IPS-18a (cell line): Measurements from ENCODE around the gene CCDC102A.

Source experiments
- H3K27ac ChIP-seq: one replicate; pipeline ENCODE4 v1.5.1; 2013; ENCODE audit warnings: low read length
- H3K27me3 ChIP-seq: one replicate; pipeline ENCODE4 v1.6.1; 2013; ENCODE audit warnings: mild to moderate bottlenecking, low read length; ENCODE audit not compliant: control insufficient read depth, insufficient read depth
- H3K36me3 ChIP-seq: one replicate; pipeline ENCODE4 v1.6.1; 2013; ENCODE audit warnings: low read depth, low read length; ENCODE audit not compliant: control insufficient read depth
- H3K4me1 ChIP-seq: one replicate; pipeline ENCODE4 v1.6.1; 2013; ENCODE audit warnings: low read depth, low read length; ENCODE audit not compliant: control insufficient read depth
- H3K4me3 ChIP-seq: one replicate; pipeline ENCODE4 v1.5.1; 2013; ENCODE audit warnings: low read length
- H3K9ac ChIP-seq: one replicate; pipeline ENCODE4 v1.6.1; 2013; ENCODE audit warnings: mild to moderate bottlenecking, low read length, moderate library complexity
- H3K9me3 ChIP-seq: one replicate; pipeline ENCODE4 v1.6.1; 2013; ENCODE audit warnings: low read depth, low read length; ENCODE audit not compliant: control insufficient read depth

The CCDC102A gene

DNA sequence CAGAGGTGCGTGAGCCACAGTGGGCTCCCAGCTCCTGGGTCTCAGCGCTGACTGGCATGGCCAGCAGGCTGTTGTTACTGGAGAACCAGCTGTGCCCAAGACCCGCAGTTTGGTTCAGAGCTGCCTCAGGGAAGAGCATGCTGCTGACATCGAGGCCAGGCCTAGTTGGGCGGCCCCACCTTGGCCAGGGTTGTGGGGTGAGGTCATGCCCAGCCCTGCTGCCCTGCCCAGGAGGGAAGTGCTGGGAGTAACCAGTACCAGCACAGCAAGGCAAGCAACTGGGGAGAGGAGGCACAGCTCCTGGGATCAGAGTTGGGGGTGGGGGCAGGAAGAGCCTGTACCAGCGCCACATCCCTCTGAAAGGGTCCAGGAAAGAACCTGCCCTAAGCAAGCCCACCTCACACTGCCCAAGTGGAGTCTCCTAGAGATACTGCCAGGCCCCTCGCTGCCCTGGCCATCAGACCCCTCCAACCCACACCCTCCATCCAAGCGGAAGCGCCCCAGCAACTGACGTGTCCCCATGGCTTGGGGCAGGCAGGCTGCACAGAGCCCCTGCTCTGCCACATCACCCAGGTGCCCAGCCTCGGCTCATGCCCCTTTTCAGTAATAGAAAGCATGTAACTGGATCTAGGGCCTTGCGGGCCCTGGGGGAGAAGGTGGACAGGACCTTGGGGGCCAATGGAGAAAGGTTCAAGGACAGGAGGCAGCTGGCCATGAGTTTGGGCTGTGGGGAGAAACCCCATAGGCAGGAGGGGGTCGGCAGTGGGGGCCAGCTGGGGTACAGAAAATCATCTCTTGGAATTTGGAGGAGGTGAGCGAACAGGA lies 51.1 kb downstream of the CCDC102A start:
- H3K9ac ChIP-seq, result no peak overlapping the region

DNA sequence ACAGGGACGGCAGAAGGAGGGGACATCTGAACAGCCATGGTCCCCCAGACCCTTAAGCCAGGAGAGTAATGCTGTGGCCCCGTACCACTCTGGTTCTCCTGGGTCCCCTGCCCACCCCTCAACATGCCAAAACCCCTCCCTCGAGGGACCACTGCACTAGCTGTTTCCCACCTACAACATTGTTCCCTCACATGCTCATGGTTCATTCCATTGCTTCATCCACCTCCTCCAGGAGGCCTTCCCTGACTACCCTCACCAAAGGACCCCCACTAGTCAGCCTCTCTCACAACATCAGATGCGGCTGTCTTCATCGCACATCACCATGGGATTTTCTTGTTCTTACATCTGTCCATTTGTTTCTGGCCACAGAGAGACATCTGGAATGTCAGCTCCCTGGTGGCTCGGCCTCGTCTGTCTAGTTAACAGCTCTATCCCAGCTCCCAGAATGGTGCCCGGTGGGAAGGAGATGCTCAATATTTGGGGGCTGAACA lies 51.8 kb downstream of the CCDC102A start:
- Histone ChIP-seq H3K4me1 (peaks cover 4% of the 10 kb centered on the region), H3K27ac (no peak overlapping the region)

More for the DNA sequence above, 51.1 kb downstream of the CCDC102A start:
- Histone ChIP-seq H3K27ac (no peak overlapping the region), H3K9me3 (no peaks in the 10 kb centered on the region), H3K36me3 (no peaks in the 10 kb centered on the region), H3K4me1 (peaks cover 3% of the 10 kb centered on the region), H3K27me3 (peaks cover 11% of the 10 kb centered on the region), H3K4me3 (peak overlapping the region; percentile 78)

DNA sequence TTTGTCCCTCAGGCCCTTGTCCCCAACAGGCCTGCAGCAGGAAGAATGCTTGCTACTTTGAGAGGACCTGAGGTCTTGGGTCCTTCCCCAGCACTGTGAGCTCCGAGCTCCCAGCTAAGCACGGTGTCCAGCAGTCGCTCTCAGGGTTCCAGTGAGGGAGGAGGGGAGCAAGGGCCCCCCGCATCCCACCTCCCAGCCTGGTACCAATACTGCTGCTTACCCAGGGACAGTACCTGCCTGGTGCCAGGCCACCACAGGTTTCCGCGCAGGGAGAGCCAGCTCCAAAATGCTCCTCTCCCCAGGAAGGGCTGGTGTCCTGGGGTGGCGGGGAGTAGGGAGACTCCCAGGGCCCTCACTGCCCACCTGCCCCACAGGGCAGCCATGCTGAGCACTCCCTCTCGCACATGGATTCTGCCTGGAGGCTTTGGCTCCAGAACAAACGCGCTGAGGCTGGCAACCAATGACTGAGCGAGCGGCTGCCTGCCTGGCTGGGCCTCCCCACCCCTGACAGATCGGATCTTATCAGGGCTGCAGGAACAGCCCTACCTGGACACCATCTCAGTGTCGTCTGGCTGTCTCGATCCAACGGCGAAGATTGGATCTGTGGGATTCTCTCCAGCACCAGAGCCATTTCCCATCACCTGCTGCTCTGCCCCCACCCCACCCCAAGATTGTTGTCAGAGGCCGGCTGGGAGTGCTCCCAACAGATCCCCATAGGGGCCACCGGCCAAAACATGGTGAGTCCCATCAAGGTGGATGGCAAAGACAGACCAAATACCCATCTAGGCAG lies 52.5 kb downstream of the CCDC102A start:
- Histone ChIP-seq H3K9ac (no peak overlapping the region), H3K27ac (no peak overlapping the region), H3K4me3 (no peak overlapping the region), H3K27me3 (peaks cover 15% of the 10 kb centered on the region), H3K9me3 (no peaks in the 10 kb centered on the region), H3K4me1 (peaks cover 4% of the 10 kb centered on the region), H3K36me3 (no peaks in the 10 kb centered on the region)

More for the DNA sequence above, 51.8 kb downstream of the CCDC102A start:
- Histone ChIP-seq H3K36me3 (no peaks in the 10 kb centered on the region), H3K9ac (no peak overlapping the region), H3K9me3 (no peaks in the 10 kb centered on the region), H3K4me3 (no peak overlapping the region), H3K27me3 (peaks cover 11% of the 10 kb centered on the region)

DNA sequence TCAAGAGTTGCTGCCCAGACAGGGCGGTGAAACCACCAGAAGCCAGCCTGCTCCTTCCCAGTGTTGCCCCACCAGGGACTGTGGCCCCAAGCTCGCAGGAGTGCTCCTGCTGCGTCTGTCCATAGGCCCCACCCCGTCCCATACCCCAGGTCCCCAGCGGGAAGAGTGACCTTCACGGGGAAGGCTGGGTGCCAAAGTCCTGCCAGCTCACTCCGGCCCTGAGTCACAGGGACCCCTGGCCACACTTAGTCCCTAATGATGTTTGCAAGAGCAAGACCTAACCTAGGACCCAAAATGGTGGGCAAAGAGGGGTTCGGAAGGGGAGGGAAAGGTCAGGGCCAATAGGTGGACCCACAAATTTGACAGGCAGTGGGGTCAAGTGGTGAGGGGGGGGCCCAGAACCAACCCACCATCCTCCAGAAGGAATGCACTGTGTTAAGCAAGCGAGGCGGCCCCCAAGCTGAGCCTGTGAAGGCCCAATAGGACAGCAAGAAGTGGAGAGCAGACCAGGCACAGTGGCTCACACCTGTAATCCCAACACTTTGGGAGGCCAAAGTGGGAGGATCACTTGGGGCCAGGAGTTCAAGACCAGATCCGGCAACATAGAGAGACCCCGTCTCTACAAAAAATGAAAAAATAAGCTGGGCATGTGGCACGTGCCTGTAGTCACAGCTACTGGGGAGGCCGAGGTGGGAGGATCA lies 53.4 kb downstream of the CCDC102A start:
- Histone ChIP-seq H3K9ac (no peak overlapping the region), H3K9me3 (no peaks in the 10 kb centered on the region), H3K4me3 (no peak overlapping the region), H3K27ac (no peak overlapping the region), H3K4me1 (peaks cover 4% of the 10 kb centered on the region), H3K27me3 (peaks cover 20% of the 10 kb centered on the region), H3K36me3 (no peaks in the 10 kb centered on the region)

DNA sequence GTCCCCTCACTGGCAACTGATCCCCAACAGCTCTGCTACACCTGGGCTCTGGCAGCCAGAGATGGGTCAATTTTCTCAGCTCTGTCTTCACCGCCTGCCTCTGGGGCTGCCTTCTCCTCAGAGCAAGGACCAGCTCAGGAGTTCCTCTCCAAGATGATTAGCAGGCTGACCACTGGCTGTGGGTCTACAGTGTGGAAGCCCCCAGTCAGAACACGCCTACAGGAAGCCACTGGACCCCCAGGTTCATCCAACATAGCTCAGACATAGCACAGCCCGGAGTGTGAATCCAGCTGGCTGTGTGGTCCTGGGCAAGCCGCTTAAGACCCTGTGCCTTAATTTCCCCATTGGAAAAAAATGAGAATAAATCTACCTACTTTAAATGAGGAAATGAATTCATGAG lies 55.0 kb downstream of the CCDC102A start:
- H3K9me3 ChIP-seq, result no peaks in the 10 kb centered on the region
- H3K4me1 ChIP-seq, result peaks cover 10% of the 10 kb centered on the region
- no peaks in the 10 kb centered on the region for H3K36me3 ChIP-seq
- peaks cover 20% of the 10 kb centered on the region for H3K27me3 ChIP-seq
- no peak overlapping the region for H3K27ac ChIP-seq
- H3K9ac ChIP-seq, result no peak overlapping the region
- H3K4me3 ChIP-seq, result no peak overlapping the region

DNA sequence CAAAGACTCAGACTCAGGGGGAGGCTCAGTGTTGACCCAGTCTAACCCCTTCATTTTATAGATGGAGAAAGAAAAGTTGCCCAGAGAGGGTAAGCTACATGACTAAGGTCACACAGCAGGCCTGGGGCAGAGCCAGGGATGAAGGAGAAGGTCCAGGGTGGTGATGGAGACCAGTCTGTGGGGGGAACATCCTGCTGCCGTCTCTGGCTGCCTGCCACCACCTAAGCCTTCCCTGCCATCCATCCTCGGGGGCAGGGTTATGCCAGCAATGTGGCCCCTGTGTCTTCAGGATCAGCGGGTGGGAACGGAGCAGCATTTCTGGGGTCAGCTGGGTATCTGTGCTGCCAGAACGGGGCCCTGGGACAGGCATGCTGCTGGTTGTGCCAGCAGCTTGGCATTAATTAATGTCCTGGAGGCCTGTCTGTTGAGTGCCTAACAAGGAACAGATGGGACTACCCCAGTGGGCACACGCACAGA lies 55.6 kb downstream of the CCDC102A start:
- no peaks in the 10 kb centered on the region for H3K9me3 ChIP-seq
- no peak overlapping the region for H3K4me3 ChIP-seq
- H3K4me1 ChIP-seq, result peaks cover 13% of the 10 kb centered on the region
- no peaks in the 10 kb centered on the region for H3K36me3 ChIP-seq
- H3K9ac ChIP-seq, result no peak overlapping the region
- peaks cover 18% of the 10 kb centered on the region for H3K27me3 ChIP-seq
- no peak overlapping the region for H3K27ac ChIP-seq

DNA sequence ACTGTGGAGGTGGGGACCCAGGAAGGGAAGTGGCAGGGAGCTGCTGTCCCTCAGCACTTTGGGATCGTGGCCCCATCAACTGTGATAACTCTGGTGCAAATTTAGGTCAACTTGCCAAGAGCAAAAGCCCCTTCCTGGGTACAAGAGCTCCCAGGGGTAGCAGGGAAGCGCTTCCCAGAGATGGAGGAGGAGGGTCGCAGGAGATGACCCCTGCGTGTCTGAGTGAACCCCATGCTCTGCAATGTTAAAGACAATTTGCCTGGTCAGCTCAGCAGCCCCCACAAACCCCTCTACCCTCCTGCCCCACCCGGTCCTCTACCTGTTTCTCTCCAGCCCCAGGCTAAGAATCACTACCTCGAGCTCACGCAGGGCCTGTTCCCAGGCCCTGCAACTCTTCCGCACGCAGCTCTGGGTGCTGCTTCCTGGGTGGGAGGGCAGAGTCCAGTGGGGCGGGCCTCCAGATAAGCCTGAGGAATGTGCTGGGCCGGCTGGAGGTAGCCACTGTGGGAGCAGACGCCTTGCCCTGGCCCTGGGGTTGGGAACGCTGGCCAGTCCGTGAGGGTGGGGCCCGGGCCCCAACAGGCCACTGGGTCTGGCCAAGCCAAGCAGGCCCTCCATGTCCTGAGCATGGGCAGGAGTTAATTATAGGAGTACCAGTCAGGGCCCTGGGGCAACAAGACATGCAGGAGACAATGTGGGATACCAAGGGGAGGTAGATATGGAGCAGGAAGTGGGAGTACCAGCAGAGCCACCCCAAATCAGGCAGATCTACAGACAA lies 56.2 kb downstream of the CCDC102A start:
- H3K27ac ChIP-seq, result no peak overlapping the region
- peaks cover 13% of the 10 kb centered on the region for H3K4me1 ChIP-seq
- H3K9ac ChIP-seq, result no peak overlapping the region
- H3K9me3 ChIP-seq, result no peaks in the 10 kb centered on the region
- no peaks in the 10 kb centered on the region for H3K36me3 ChIP-seq
- peak overlapping the region; percentile 62 for H3K4me3 ChIP-seq
- peaks cover 11% of the 10 kb centered on the region for H3K27me3 ChIP-seq

DNA sequence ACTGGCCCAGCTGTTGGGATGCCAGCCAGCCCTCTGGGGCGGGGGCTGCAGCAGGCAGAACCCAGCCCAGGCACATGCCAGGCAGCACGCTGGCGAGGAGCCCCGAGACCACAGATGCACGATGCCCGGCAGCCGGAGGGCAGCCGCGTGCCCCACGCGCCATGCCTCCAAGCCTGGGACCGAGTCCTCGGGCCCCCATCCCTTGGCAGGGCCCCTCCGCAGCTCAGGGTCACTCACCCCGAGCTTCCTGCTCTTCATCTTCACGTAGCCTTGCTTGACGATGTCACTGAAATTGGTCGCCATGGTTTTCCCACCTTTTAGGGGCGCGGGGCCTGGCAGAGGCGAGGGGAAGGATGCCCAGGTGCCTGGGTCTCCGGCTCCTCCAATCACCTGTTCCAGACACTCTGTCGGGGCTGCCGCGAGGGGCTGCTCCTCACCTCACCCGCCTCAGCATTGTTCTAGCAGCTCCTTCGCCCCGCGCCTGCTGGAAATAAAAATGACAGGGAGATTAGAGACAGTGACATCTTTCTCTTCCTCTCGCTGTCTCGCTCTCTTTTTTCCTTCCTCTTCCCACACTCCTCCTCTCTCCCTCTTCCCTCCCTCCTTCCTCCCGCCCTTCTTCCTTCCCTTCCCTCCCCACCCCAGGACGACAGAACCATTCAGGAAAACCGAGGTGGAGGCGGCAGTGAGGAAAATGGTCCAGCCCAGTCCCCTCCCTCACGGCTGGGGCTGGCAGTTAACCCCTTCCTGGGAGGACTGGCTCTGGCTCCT lies 57.0 kb downstream of the CCDC102A start:
- Histone ChIP-seq H3K4me3 (peak overlapping the region; percentile 62), H3K27me3 (peaks cover 9% of the 10 kb centered on the region), H3K4me1 (peaks cover 13% of the 10 kb centered on the region), H3K27ac (no peak overlapping the region), H3K9ac (no peak overlapping the region), H3K9me3 (no peaks in the 10 kb centered on the region), H3K36me3 (peaks cover 3% of the 10 kb centered on the region)

DNA sequence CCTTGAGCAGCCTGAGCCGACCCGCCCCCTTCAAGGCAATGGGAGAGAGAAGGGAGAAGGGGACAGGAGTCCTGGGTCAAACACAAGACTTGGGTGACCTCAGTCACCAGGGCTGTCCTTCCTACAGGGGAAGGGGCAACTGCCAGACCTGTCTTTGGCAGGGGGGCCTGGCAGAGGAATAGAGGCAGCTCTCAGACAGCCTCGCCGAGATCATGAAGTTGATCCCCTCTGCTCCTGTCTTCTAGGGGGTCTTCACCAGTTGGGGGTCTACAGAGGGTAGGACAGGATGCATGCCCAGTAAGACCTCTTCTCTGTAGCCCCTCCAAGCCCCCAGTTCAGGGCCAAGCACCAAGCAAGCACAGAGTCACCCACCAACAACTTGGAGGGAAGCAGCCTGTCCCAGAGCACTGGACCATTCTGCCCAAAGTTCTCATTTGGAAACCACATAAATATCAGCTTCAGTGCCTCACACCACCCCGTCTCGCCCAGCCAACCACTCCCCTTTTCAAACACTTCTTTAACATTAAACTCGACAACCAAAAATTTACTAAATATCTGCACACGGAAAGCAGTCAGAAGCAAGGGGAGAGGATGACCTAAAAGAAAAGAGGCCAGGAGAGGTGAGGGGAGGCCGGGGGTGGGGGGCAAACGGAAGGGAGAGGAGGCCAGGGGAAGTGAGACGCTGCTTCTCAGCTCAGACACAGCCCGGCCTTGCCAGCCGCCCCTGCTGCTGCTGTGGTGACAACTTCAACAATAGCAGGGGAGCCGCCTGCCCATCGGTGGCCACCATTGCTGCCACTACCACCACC lies 57.8 kb downstream of the CCDC102A start:
- Histone ChIP-seq H3K9ac (no peak overlapping the region), H3K4me3 (peak overlapping the region; percentile 62), H3K36me3 (peaks cover 6% of the 10 kb centered on the region), H3K4me1 (peaks cover 13% of the 10 kb centered on the region), H3K27ac (no peak overlapping the region), H3K27me3 (peaks cover 9% of the 10 kb centered on the region), H3K9me3 (no peaks in the 10 kb centered on the region)
